T1000 (cell line): ENCODE measurements around the gene CLK2.
"Not testable (repeated sequence)": the region's sequence is repeated elsewhere in the genome, so short reads cannot be mapped to it uniquely, and the experiment has no call there.

Experiments used
- DNase-seq: peaks from one replicate; lab custom pipeline; 2025; ENCODE audit warnings: mixed read lengths; lab: John Stamatoyannopoulos, UW

The CLK2 gene

GRCh38 chr1:155266553-155266952 is 6.8 kb downstream of the CLK2 start:
- no peak for DNase-seq

GRCh38 chr1:155263067-155263466 is 10.2 kb downstream of the CLK2 start:
- DNase-seq: no peak

GRCh38 chr1:155261852-155262673 is 11.2 kb downstream of the CLK2 start, which contains the start of gene SCAMP3:
TSS of gene SCAMP3 (minus strand) at chr1:155262360. CDS start at chr1:155262151, 209 bp downstream.
- peak; percentile 82 for DNase-seq

GRCh38 chr1:155261493-155261851 is 11.8 kb downstream of the CLK2 start:
- DNase-seq: no peak

- no peak for DNase-seq
These were observed 13.0 kb downstream of the CLK2 start for GRCh38 chr1:155260276-155260675.

GRCh38 chr1:155256058-155256852 is 17.0 kb downstream of the CLK2 start:
- no peak for DNase-seq

- DNase-seq: peak; percentile 74
These were observed 17.9 kb downstream of the CLK2 start, which contains the start of gene ENTREP3 for GRCh38 chr1:155255243-155256007. TSS of gene ENTREP3 (minus strand) at chr1:155255483. CDS start at chr1:155254877, 606 bp downstream.

GRCh38 chr1:155254714-155255242 is 18.5 kb downstream of the CLK2 start:
- no peak for DNase-seq

- DNase-seq: no peak
These were observed 19.0 kb downstream of the CLK2 start for GRCh38 chr1:155254228-155254713.

GRCh38 chr1:155253797-155254196 is 19.5 kb downstream of the CLK2 start:
- no peak for DNase-seq

- no peak for DNase-seq
These were observed 20.1 kb downstream of the CLK2 start for GRCh38 chr1:155253208-155253607.

- DNase-seq: no peak
These were observed 21.7 kb downstream of the CLK2 start for GRCh38 chr1:155251566-155251965.

GRCh38 chr1:155250633-155251449 is 22.5 kb downstream of the CLK2 start:
- DNase-seq: peak; percentile 85

GRCh38 chr1:155250246-155250632 is 23.1 kb downstream of the CLK2 start:
- no peak for DNase-seq

GRCh38 chr1:155247667-155248553 is 25.4 kb downstream of the CLK2 start:
- DNase-seq: no peak

GRCh38 chr1:155246796-155247195 is 26.5 kb downstream of the CLK2 start:
- not testable (repeated sequence) for DNase-seq

GRCh38 chr1:155245163-155245524 is 28.2 kb downstream of the CLK2 start:
- DNase-seq: no peak

GRCh38 chr1:155244368-155245162 is 28.7 kb downstream of the CLK2 start:
- DNase-seq: peak; percentile 93

GRCh38 chr1:155242805-155243358 is 30.4 kb downstream of the CLK2 start:
- no peak for DNase-seq
